Measurements from ENCODE around the gene HEATR5A.
"Not testable (repeated sequence)": the region's sequence is repeated elsewhere in the genome, so short reads cannot be mapped to it uniquely, and the experiment has no call there.

The HEATR5A gene

GRCh38 chr14:31256534-31257243 is 163.7 kb downstream of the HEATR5A start:
- no peak for DNase-seq
- no peak for ATAC-seq

- not testable (repeated sequence) for ATAC-seq, DNase-seq
Measured at GRCh38 chr14:31255918-31256317, 164.4 kb downstream of the HEATR5A start.

- no peak for ATAC-seq
- no peak for DNase-seq
Measured at GRCh38 chr14:31255286-31255685, 165.1 kb downstream of the HEATR5A start.

GRCh38 chr14:31253746-31254471 is 166.4 kb downstream of the HEATR5A start:
- ATAC-seq (no peak), DNase-seq (no peak)

GRCh38 chr14:31252865-31253264 is 167.5 kb downstream of the HEATR5A start:
- DNase-seq (no peak), ATAC-seq (no peak)

GRCh38 chr14:31251028-31251958 is 169.1 kb downstream of the HEATR5A start:
- ATAC-seq (no peak), DNase-seq (no peak)

GRCh38 chr14:31244626-31245025 is 175.7 kb downstream of the HEATR5A start:
- no peak for ATAC-seq
- no peak for DNase-seq

- ATAC-seq (no peak), DNase-seq (no peak)
Measured at GRCh38 chr14:31243860-31244259, 176.5 kb downstream of the HEATR5A start.

GRCh38 chr14:31242161-31242940 is 178.0 kb downstream of the HEATR5A start:
- DNase-seq, ATAC-seq: not testable (repeated sequence)

Measured in stimulated activated naive CD8-positive, alpha-beta T cell treated with anti-CD3 and anti-CD28 coated beads, Interleukin-15, Interleukin-2, amounts not matched to agents 100 U/mL and 50 U/mL, for 24 hours (primary cell).